ENCODE results near the gene KIF1A. TPM values are rescaled to one million over a fixed set of nuclear protein-coding genes. Genes with fewer than 3 reads are reported as not detected.

Gene KIF1A
- total and polyA plus RNA-seq, 2 of the 8 experiments (the other 6 are each of a cell fraction or from before 2014, with no cell fraction given) = 61.3 to 281 TPM

- Histone ChIP-seq H4K20me1 (replicated peaks in 1 of 2; ENCODE audit: control insufficient read depth in 1 of 2, insufficient read depth in 2 of 2, low read length in 2 of 2) (no peaks in the 10 kb centered on the region), H4K5ac (ENCODE audit: insufficient read length, low read depth, low read length) (no peak overlapping the region), H3K79me1 (ENCODE audit: low read depth, low read length) (no peaks in the 10 kb centered on the region), H3K4me3 (ENCODE audit: extremely low read depth in 1 of 4, insufficient read depth in 2 of 4, low read depth in 3 of 4, low read length in 4 of 4) (no peak overlapping the region), H3K56ac (replicated peaks; ENCODE audit: insufficient read length, low read depth, low read length) (no peak overlapping the region), H2BK20ac (ENCODE audit: low read length) (no peak overlapping the region), H2BK15ac (ENCODE audit: low read length) (no peak overlapping the region), H3K4me2 (ENCODE audit: insufficient read depth in 1 of 2, low read depth in 2 of 2, low read length in 2 of 2) (no peak overlapping the region), H2BK120ac (replicated peaks; ENCODE audit: low read depth, low read length) (no peak overlapping the region), H3K27ac (ENCODE audit: low read depth, low read length) (no peak overlapping the region), H3K36me3 (ENCODE audit: control insufficient read depth in 2 of 4, insufficient read depth in 4 of 4, low read length in 3 of 4) (no peaks in the 10 kb centered on the region), H2AFZ (ENCODE audit: low read length) (no peak overlapping the region), H3K27me3 (replicated peaks in 1 of 4; ENCODE audit: control insufficient read depth in 3 of 4, extremely low read depth in 1 of 4, insufficient read depth in 3 of 4, low read length in 3 of 4) (no peaks in the 10 kb centered on the region), H3K23me2 (ENCODE audit: low read depth, low read length) (0 out of 2 replicates have a peak, but pooled peaks cover 2% of the 10 kb centered on the region), H2AK5ac (ENCODE audit: low read depth, low read length) (no peak overlapping the region), H3K23ac (ENCODE audit: insufficient read length) (no peak overlapping the region), H3K4me1 (replicated peaks in 1 of 4; ENCODE audit: control insufficient read depth in 3 of 4, insufficient read depth in 4 of 4, low read length in 3 of 4) (peaks cover 0 to 4% (median under 1%) of the 10 kb centered on the region in 4 experiments; a peak in 2 of 7 replicates), H4K8ac (ENCODE audit: extremely low read depth, insufficient read depth, low read length) (no peak overlapping the region), H3K79me2 (ENCODE audit: control insufficient read depth in 1 of 2, insufficient read depth in 2 of 2, low read length in 2 of 2) (no peaks in the 10 kb centered on the region), H3K9me3 (ENCODE audit: insufficient read depth in 2 of 2, low read depth in 1 of 2, low read length in 1 of 2) (peaks cover 6 to 7% of the 10 kb centered on the region in 2 experiments), H3K4ac (replicated peaks; ENCODE audit: insufficient read length, low read depth, low read length) (no peak overlapping the region), H2BK5ac (ENCODE audit: low read depth, low read length) (no peak overlapping the region), H4K91ac (replicated peaks; ENCODE audit: insufficient read length, low read length) (no peak overlapping the region), H3K18ac (ENCODE audit: extremely low read depth, low read length) (no peak overlapping the region), H3K9ac (replicated peaks in 1 of 4; ENCODE audit: extremely low read depth in 1 of 4, low read depth in 3 of 4, low read length in 3 of 4) (no peak overlapping the region), H3K14ac (ENCODE audit: insufficient read length) (no peak overlapping the region), H2BK12ac (ENCODE audit: low read depth, low read length) (no peak overlapping the region)
- WGBS, 2 experiments (ENCODE audit: extremely low coverage in 1 of 2, insufficient coverage in 1 of 2, insufficient read length in 1 of 2, insufficient replicate concordance in 2 of 2, low coverage in 1 of 2, low lambda C conversion rate in 2 of 2, missing lambda C conversion rate in 1 of 2) = 87% methylated on average over 11 of the region's 12 CpGs; no CpG with 5 or more reads in 1 of the 2 experiments
- DNase-seq (ENCODE audit: low read depth in 1 of 2, low spot score in 2 of 2) (no peak), FAIRE-seq (no peak)
- ChIA-PET POLR2A (ENCODE audit: partially characterized antibody) (no interaction called here), CTCF (ENCODE audit: partially characterized antibody) (interaction anchor here (0.7 to 1.1 kb wide), 5 partner anchors 8 to 118 kb away, joined by 3 to 4 read pairs (median 3); no protein-coding TSS in a partner anchor)
- TF ChIP-seq POLR2A (IDR thresholded peaks at IDR 0.05; ENCODE audit: control extremely low read depth in 1 of 2, low read depth in 2 of 2, low read length in 2 of 2) = no peak
- TF ChIP-seq PHF8 (conservative IDR thresholded peaks at IDR 0.05; ENCODE audit: low read depth, low read length) = no peak
- no peak for TF ChIP-seq NRF1 (IDR thresholded peaks at IDR 0.05; ENCODE audit: low read depth, low read length)
- TF ChIP-seq TEAD4 (IDR thresholded peaks at IDR 0.05; ENCODE audit: low read depth, low read length) = no peak
- TF ChIP-seq SIN3A (conservative IDR thresholded peaks at IDR 0.05 in 1 of 2, IDR thresholded peaks at IDR 0.05 in 1 of 2; ENCODE audit: low read depth in 1 of 2, low read length in 2 of 2) = no peak
- TF ChIP-seq KDM4A (IDR thresholded peaks at IDR 0.05; ENCODE audit: low read depth, low read length, severe bottlenecking) = no peak
- TF ChIP-seq TAF1 (IDR thresholded peaks at IDR 0.05; ENCODE audit: low read depth, low read length) = no peak
- TF ChIP-seq SRF (IDR thresholded peaks at IDR 0.05; ENCODE audit: low read depth, low read length) = no peak
- TF ChIP-seq SIRT6 (IDR thresholded peaks at IDR 0.05; ENCODE audit: low read length) = no peak
- TF ChIP-seq HDAC2 (IDR thresholded peaks at IDR 0.05; ENCODE audit: borderline replicate concordance in 1 of 2, low read depth in 2 of 2, low read length in 2 of 2) = no peak
- no peak for TF ChIP-seq MAX (IDR thresholded peaks at IDR 0.05)
- TF ChIP-seq GTF2F1 (IDR thresholded peaks at IDR 0.05; ENCODE audit: borderline replicate concordance, low read depth, low read length) = no peak
Measured at GRCh38 chr2:240848900-240849680, 29.1 kb upstream of the KIF1A start.
